Loucy (cell line): ENCODE results near the gene C1QL2.

Experiments
- H2AFZ ChIP-seq: fragments of 200-600 bp; sonication (generic); 2 replicates; pipeline ENCODE4 v1.6.0; 2016; ENCODE audit warnings: antibody characterized with exemption, mild to moderate bottlenecking, low read length, moderate library complexity
- H3F3A ChIP-seq: fragments of 200-600 bp; 2 replicates; pipeline ENCODE4 v1.6.0; 2016; ENCODE audit warnings: antibody characterized with exemption, low read depth, mild to moderate bottlenecking
- H3K27me3 ChIP-seq: fragments of 200-600 bp; sonication (generic); 2 replicates; pipeline ENCODE4 v1.6.1; 2014; ENCODE audit warnings: low read length, mild to moderate bottlenecking; ENCODE audit not compliant: insufficient read depth, poor library complexity, severe bottlenecking
- H3K36me3 ChIP-seq: fragments of 200-600 bp; sonication (generic); 2 replicates; pipeline ENCODE4 v1.6.1; 2016; ENCODE audit warnings: low read length; ENCODE audit not compliant: insufficient read depth
- H3K4me1 ChIP-seq: fragments of 200-600 bp; sonication (generic); 2 replicates; pipeline ENCODE4 v1.5.1; 2014; ENCODE audit warnings: low read length, mild to moderate bottlenecking; ENCODE audit not compliant: insufficient read depth, poor library complexity, severe bottlenecking
- H3K4me2 ChIP-seq: fragments of 200-600 bp; sonication (generic); 2 replicates; pipeline ENCODE4 v1.6.0; 2014; ENCODE audit warnings: antibody characterized with exemption, low read length, low read depth, mild to moderate bottlenecking; ENCODE audit not compliant: poor library complexity, severe bottlenecking
- H3K4me3 ChIP-seq: fragments of 200-600 bp; sonication (generic); 2 replicates; pipeline ENCODE4 v1.5.1; 2014; ENCODE audit warnings: low read length, mild to moderate bottlenecking, mixed read lengths; ENCODE audit not compliant: poor library complexity, severe bottlenecking
- H3K79me2 ChIP-seq: fragments of 200-600 bp; sonication (generic); 2 replicates; pipeline ENCODE4 v1.6.1; 2014; ENCODE audit warnings: low read length; ENCODE audit not compliant: insufficient read depth
- H3K9ac ChIP-seq: fragments of 200-600 bp; sonication (generic); 2 replicates; pipeline ENCODE4 v1.6.0; 2014; ENCODE audit warnings: mild to moderate bottlenecking, low read depth, low read length, moderate library complexity; ENCODE audit not compliant: poor library complexity, severe bottlenecking
- H3K9me2 ChIP-seq: fragments of 200-600 bp; sonication (generic); replicated peaks from 2 replicates; pipeline ENCODE4 v1.6.1; 2016; ENCODE audit warnings: low read depth, low read length, mixed read lengths
- H3K9me3 ChIP-seq: fragments of 200-600 bp; sonication (generic); 2 replicates; pipeline ENCODE4 v1.6.1; 2014; ENCODE audit warnings: mild to moderate bottlenecking, antibody characterized with exemption, low read length, low read depth; ENCODE audit not compliant: insufficient read depth
- H4K20me1 ChIP-seq: fragments of 200-600 bp; sonication (generic); 2 replicates; pipeline ENCODE4 v1.6.0; 2014; ENCODE audit warnings: antibody characterized with exemption, low read length, mild to moderate bottlenecking; ENCODE audit not compliant: insufficient read depth, poor library complexity, severe bottlenecking
- EZH2phosphoT487 ChIP-seq: fragments of 200-600 bp; IDR thresholded peaks from 2 replicates; pipeline ENCODE4 v1.6.1; 2018; ENCODE audit warnings: antibody characterized with exemption, mild to moderate bottlenecking, moderate library complexity, borderline replicate concordance
- TF ChIP-seq, protein P1 (sequence below): fragments of 200-600 bp; sonication (generic); conservative IDR thresholded peaks from 2 replicates; pipeline ENCODE4 v1.5.1; 2014; ENCODE audit warnings: mild to moderate bottlenecking, antibody characterized with exemption, low read length

C1QL2 gene

DNA sequence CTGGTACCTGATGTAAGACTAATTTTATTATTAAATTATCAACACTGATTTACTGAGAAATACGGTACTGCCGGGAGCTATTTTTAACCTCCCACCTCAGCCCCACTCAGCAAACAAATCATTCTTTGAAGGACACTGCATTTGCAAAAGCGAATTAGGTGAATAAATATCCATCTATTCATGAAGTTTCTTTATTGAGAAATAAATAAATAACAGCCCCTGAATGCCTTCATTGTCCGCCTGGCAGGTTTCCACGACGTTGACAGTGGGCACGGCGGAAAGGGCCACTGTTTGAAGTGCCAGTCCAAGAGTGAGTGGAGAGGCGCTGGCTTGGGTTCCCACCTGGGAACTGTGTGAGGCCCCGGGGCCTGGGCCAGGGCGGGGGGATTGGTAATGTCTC lies 15.7 kb downstream of the C1QL2 start:
- no peaks in the 10 kb centered on the region for H3K27me3 ChIP-seq

DNA sequence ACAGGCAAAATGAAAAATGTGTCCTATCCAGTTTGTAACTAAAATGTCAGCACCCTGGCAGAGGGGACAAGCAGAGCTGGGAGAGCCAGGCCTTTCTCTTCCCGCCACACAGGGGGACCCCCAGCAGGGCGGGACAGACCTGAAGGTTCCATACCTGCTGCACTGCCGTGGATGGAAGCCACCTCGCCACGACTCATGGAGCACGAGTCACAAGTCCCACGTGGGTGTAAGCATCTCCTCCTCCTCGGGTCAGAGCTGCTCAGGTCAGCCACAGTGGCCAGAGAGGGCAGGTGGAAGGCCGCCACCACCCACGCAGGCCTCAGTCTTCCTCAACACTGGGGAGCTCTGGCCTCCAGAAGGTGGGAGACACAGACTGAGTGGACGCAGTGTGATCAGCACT lies 21.0 kb downstream of the C1QL2 start:
- Histone ChIP-seq H3K27me3 (no peaks in the 10 kb centered on the region), H3K79me2 (no peaks in the 10 kb centered on the region), H3K9me3 (no peaks in the 10 kb centered on the region), H3K36me3 (no peaks in the 10 kb centered on the region), H3F3A (no peaks in the 10 kb centered on the region), H3K4me1 (no peaks in the 10 kb centered on the region), H3K4me3 (no peak overlapping the region), H3K9me2 (no peaks in the 10 kb centered on the region), H2AFZ (no peak overlapping the region), H3K9ac (no peak overlapping the region), H3K4me2 (no peak overlapping the region), H4K20me1 (no peaks in the 10 kb centered on the region)
- TF ChIP-seq EZH2phosphoT487: no peak

More for the DNA sequence above, 15.7 kb downstream of the C1QL2 start:
- Histone ChIP-seq H3K4me1 (no peaks in the 10 kb centered on the region), H3K79me2 (no peaks in the 10 kb centered on the region), H4K20me1 (no peaks in the 10 kb centered on the region), H3K36me3 (no peaks in the 10 kb centered on the region), H3K4me2 (no peak overlapping the region), H3K4me3 (no peak overlapping the region), H3K9me2 (no peaks in the 10 kb centered on the region), H2AFZ (no peak overlapping the region), H3K9me3 (no peaks in the 10 kb centered on the region), H3F3A (no peaks in the 10 kb centered on the region), H3K9ac (no peak overlapping the region)
- no peak for TF ChIP-seq EZH2phosphoT487
- TF ChIP-seq, protein P1, sequence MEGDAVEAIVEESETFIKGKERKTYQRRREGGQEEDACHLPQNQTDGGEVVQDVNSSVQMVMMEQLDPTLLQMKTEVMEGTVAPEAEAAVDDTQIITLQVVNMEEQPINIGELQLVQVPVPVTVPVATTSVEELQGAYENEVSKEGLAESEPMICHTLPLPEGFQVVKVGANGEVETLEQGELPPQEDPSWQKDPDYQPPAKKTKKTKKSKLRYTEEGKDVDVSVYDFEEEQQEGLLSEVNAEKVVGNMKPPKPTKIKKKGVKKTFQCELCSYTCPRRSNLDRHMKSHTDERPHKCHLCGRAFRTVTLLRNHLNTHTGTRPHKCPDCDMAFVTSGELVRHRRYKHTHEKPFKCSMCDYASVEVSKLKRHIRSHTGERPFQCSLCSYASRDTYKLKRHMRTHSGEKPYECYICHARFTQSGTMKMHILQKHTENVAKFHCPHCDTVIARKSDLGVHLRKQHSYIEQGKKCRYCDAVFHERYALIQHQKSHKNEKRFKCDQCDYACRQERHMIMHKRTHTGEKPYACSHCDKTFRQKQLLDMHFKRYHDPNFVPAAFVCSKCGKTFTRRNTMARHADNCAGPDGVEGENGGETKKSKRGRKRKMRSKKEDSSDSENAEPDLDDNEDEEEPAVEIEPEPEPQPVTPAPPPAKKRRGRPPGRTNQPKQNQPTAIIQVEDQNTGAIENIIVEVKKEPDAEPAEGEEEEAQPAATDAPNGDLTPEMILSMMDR: no peak

GRCh38 chr2:119136872-119137271 lies 21.7 kb downstream of the C1QL2 start:
- Histone ChIP-seq H3K4me3 (no peak overlapping the region), H3K4me1 (no peaks in the 10 kb centered on the region), H4K20me1 (no peaks in the 10 kb centered on the region), H3F3A (no peaks in the 10 kb centered on the region), H3K9me2 (no peaks in the 10 kb centered on the region), H3K36me3 (no peaks in the 10 kb centered on the region), H3K4me2 (no peak overlapping the region), H2AFZ (no peak overlapping the region), H3K27me3 (no peaks in the 10 kb centered on the region), H3K9me3 (no peaks in the 10 kb centered on the region), H3K9ac (no peak overlapping the region), H3K79me2 (no peaks in the 10 kb centered on the region)
- TF ChIP-seq EZH2phosphoT487: no peak
- TF ChIP-seq, protein P1: no peak

- TF ChIP-seq, protein P1: no peak
- no peak overlapping the region for H3K9ac ChIP-seq
Observed at GRCh38 chr2:119136093-119136492, 22.5 kb downstream of the C1QL2 start.

More at GRCh38 chr2:119136093-119136492, 22.5 kb downstream of the C1QL2 start:
- H3K36me3 ChIP-seq: no peaks in the 10 kb centered on the region
- H3K4me2 ChIP-seq: no peak overlapping the region
- no peaks in the 10 kb centered on the region for H4K20me1 ChIP-seq
- H3K79me2 ChIP-seq: no peaks in the 10 kb centered on the region
- H3K4me1 ChIP-seq: no peaks in the 10 kb centered on the region
- no peaks in the 10 kb centered on the region for H3K27me3 ChIP-seq
- no peaks in the 10 kb centered on the region for H3F3A ChIP-seq
- H3K9me3 ChIP-seq: no peaks in the 10 kb centered on the region
- no peak overlapping the region for H3K4me3 ChIP-seq
- H2AFZ ChIP-seq: no peak overlapping the region
- no peaks in the 10 kb centered on the region for H3K9me2 ChIP-seq
